Measurements from ENCODE around the gene MAGIX.

DNA sequence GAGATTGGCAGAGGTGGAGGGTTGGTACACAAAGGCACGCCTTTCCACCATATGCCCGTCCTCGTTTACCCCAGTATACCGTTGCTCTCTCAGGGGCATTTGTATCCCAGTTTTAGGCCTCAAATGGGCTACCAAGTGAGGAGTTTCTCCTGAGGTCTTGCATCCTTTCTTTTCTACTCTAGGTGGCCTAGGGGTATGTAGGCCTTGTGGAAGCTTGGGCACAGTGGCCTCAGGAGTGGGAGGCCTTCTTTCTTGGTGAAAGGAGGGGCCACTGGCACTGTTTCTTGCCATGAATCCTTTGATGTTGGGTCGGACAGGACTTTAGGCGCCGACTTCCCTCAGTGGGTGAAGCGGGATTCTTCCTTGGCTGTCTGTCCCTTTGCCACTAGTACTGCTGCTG lies 15.3 kb upstream of the MAGIX start:
- TF ChIP-seq, protein P1, sequence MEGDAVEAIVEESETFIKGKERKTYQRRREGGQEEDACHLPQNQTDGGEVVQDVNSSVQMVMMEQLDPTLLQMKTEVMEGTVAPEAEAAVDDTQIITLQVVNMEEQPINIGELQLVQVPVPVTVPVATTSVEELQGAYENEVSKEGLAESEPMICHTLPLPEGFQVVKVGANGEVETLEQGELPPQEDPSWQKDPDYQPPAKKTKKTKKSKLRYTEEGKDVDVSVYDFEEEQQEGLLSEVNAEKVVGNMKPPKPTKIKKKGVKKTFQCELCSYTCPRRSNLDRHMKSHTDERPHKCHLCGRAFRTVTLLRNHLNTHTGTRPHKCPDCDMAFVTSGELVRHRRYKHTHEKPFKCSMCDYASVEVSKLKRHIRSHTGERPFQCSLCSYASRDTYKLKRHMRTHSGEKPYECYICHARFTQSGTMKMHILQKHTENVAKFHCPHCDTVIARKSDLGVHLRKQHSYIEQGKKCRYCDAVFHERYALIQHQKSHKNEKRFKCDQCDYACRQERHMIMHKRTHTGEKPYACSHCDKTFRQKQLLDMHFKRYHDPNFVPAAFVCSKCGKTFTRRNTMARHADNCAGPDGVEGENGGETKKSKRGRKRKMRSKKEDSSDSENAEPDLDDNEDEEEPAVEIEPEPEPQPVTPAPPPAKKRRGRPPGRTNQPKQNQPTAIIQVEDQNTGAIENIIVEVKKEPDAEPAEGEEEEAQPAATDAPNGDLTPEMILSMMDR (conservative IDR thresholded peaks at IDR 0.05 in 1 of 2, IDR thresholded peaks at IDR 0.05 in 1 of 2; ENCODE audit: low read depth in 1 of 2, low read length in 2 of 2): no peak
- TF ChIP-seq EZH2 (IDR thresholded peaks at IDR 0.05; ENCODE audit: low read length, missing control alignments): no peak
